ENCODE data around the gene SDC3. TPM values are rescaled to one million over a fixed set of nuclear protein-coding genes. Genes with fewer than 3 reads are reported as not detected.

The SDC3 gene
- total RNA-seq, 4 donors from 2014 or later, result 4.3 to 23.5 (median 14.5) TPM

DNA sequence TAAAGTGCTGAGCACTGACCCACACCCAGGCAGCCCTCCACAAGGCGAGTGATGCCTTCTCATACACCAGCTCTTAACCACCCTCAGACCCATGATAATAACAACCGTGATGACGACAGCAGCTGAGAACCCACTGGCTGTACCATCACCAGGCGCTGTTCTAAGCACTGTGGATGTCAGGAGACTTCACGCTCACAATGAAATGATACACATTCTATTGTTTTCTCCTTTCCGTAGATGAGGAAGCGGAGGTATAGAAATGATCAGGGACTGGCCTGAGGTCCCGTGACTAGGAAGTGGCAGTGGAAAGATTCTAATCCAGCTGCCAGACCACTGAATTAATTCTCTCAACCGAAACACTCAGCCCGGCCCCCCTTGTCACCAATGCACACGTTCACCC, 32.6 kb downstream of the SDC3 start:
- intact Hi-C loops (cut with DNase I; ENCODE audit: low total_unique reads), result no loop called here
- no peak overlapping the region for H3K4me3 ChIP-seq (ENCODE audit: low read depth, poor library complexity, severe bottlenecking)
- TF ChIP-seq, protein P1, sequence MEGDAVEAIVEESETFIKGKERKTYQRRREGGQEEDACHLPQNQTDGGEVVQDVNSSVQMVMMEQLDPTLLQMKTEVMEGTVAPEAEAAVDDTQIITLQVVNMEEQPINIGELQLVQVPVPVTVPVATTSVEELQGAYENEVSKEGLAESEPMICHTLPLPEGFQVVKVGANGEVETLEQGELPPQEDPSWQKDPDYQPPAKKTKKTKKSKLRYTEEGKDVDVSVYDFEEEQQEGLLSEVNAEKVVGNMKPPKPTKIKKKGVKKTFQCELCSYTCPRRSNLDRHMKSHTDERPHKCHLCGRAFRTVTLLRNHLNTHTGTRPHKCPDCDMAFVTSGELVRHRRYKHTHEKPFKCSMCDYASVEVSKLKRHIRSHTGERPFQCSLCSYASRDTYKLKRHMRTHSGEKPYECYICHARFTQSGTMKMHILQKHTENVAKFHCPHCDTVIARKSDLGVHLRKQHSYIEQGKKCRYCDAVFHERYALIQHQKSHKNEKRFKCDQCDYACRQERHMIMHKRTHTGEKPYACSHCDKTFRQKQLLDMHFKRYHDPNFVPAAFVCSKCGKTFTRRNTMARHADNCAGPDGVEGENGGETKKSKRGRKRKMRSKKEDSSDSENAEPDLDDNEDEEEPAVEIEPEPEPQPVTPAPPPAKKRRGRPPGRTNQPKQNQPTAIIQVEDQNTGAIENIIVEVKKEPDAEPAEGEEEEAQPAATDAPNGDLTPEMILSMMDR (IDR thresholded peaks at IDR 0.05), result no peak
- no peak for TF ChIP-seq POLR2A (IDR thresholded peaks at IDR 0.05)
- 90 to 91% methylated on average over 11 of the region's 11 CpGs for WGBS, 2 donors
- no peak for DNase-seq (ENCODE audit: low spot score in 2 of 2)

DNA sequence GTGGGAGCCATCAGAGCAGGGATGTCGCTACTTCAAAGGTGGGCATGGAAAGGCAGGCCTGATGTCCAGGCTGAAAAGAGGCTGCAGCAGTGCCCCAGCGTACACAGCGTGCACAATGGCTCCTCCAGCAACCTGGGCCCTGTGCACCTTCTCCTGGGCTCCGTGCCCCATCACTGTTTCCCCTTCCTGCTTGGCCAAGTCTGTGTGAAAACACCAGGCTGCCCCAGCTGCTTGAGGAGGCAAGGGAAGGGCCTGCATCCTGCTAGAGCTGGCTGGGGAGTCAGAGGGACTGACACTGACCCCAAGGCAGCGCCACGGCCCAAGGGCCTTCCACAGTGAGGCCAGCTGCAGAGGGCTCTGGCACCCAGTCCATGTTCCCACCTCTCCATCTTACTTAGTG, 33.4 kb downstream of the SDC3 start:
- TF ChIP-seq POLR2A (IDR thresholded peaks at IDR 0.05), result no peak
- TF ChIP-seq, protein P1 (IDR thresholded peaks at IDR 0.05), result no peak
- no peak overlapping the region for H3K4me3 ChIP-seq (ENCODE audit: low read depth, poor library complexity, severe bottlenecking)
- 85 to 89% methylated on average over 6 of the region's 6 CpGs for WGBS, 2 donors
- intact Hi-C loops (cut with DNase I; ENCODE audit: low total_unique reads), result no loop called here
- no peak for DNase-seq (ENCODE audit: low spot score in 2 of 2)

DNA sequence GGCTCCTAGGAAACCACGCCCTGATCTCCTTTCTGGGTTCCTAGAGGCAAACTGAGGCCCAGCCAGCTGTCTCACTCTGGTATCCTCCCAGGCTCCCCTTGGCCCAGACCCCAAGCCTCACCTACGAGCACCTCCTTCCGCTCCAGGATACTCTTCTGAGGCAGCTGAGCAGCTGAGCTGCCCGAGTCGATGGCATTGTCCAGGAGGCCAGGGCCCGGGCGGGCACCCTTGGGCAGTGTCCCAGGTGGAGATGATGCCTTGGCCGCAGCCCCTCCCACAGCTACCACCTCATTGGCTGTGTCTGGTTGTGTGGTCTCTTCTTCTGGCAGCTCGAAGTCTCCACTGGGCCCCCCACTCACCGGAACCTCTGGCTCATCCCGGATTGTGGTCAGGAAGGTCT, 34.4 kb downstream of the SDC3 start:
- 97 to 98% methylated on average over 10 to 11 of the region's 11 CpGs for WGBS, 2 donors
- intact Hi-C loops (cut with DNase I; ENCODE audit: low total_unique reads), result no loop called here
- DNase-seq (ENCODE audit: low spot score in 2 of 2), result no peak
- H3K4me3 ChIP-seq (ENCODE audit: low read depth, poor library complexity, severe bottlenecking), result no peak overlapping the region
- no peak for TF ChIP-seq POLR2A (IDR thresholded peaks at IDR 0.05)
- TF ChIP-seq, protein P1 (IDR thresholded peaks at IDR 0.05), result no peak

DNA sequence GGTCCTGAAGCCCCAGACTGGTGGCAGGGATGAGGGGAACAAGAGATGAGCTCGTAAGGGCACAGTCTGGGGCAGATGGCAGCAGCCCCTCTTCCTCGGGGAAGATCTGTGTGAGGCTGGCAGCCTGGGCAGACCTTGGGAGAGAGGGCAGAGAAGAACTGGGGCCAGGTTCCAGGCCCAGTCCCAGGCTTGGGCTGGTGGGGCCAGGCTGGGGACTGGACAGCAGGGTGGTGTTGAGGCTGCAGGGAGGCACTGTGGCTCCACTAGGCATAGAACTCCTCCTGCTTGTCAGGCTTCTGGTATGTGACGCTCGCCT, 35.7 kb downstream of the SDC3 start:
- no peak for TF ChIP-seq POLR2A (IDR thresholded peaks at IDR 0.05)
- TF ChIP-seq, protein P1 (IDR thresholded peaks at IDR 0.05), result no peak
- 97 to 100% methylated on average over 4 of the region's 4 CpGs for WGBS, 2 donors
- DNase-seq (ENCODE audit: low spot score in 2 of 2), result no peak
- no peak overlapping the region for H3K4me3 ChIP-seq (ENCODE audit: low read depth, poor library complexity, severe bottlenecking)
- intact Hi-C loops (cut with DNase I; ENCODE audit: low total_unique reads), result no loop called here

DNA sequence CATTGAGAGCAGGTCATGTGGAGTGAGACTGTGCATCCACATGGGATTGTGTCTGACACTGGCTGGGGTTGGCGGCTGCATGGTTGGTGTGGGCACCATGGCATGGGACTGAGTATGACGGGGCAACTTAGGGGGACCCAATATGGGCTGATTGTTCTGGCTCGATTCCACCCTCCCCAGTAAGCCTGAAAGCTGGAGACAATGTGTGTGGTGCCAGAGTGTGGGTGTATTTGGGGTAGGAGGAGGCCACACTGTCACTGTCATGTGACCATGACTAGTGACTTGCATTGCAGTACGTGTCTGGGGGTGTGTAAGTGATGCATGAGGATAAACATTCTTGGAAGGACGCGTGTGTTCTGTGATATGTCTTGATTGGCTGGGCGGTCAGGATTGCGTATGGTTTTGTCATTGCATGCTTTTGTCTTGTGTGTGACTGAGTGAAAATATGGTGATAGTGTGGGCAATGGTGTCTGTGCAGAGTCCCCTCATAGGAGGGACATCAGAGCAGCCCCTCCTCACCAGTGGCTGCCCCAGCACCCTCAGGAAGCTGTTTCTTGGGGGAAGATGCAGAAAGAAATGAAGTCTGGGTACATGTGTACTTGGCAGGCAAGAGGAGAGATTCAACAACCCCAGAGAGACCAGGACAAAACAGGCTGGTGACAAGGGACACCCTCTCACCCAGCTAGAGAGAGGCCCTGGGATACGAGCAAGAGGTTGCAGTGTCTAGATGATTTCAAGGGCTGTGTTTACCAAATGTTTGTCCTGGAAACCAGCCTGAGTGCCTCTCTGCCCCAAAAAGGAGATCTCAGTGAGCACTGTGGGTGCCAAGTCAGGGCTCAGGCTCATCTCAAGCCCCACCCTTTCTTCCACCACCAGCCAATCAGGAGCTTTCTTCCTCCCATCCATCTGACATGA, 36.3 kb downstream of the SDC3 start:
- no peak for DNase-seq (ENCODE audit: low spot score in 2 of 2)
- intact Hi-C loops (cut with DNase I; ENCODE audit: low total_unique reads), result no loop called here
- H3K4me3 ChIP-seq (ENCODE audit: low read depth, poor library complexity, severe bottlenecking), result no peak overlapping the region
- 83 to 90% methylated on average over 9 of the region's 9 CpGs for WGBS, 2 donors
- TF ChIP-seq POLR2A (IDR thresholded peaks at IDR 0.05), result no peak
- TF ChIP-seq, protein P1 (IDR thresholded peaks at IDR 0.05), result no peak

All from lower leg skin (tissue), 4 donors.